NCI-H146 treated with DMSO at 0.1 percent for 48 hours (cell line): ENCODE data around the gene IRS1.
A peak's percentile ranks its signal among the peaks of the same experiment; 100 is the strongest.

ENCODE experiments used
- DNase-seq: peaks from one replicate; lab custom pipeline; 2025; ENCODE audit not compliant: unreplicated experiment; lab: John Stamatoyannopoulos, UW

The IRS1 gene

GRCh38 chr2:226791056-226791486, 8.5 kb downstream of the IRS1 start:
- DNase-seq = peak; percentile 26

GRCh38 chr2:226790431-226790830, 9.2 kb downstream of the IRS1 start:
- DNase-seq = no peak

GRCh38 chr2:226790011-226790410, 9.6 kb downstream of the IRS1 start:
- DNase-seq = no peak

- DNase-seq = no peak
These were observed 10.6 kb downstream of the IRS1 start for GRCh38 chr2:226788881-226789490.

GRCh38 chr2:226788064-226788463, 11.6 kb downstream of the IRS1 start:
- no peak for DNase-seq

- DNase-seq = no peak
These were observed 15.7 kb downstream of the IRS1 start for GRCh38 chr2:226783885-226784284.

- DNase-seq = no peak
These were observed 17.4 kb downstream of the IRS1 start for GRCh38 chr2:226782092-226782713.

GRCh38 chr2:226780431-226780830, 19.2 kb downstream of the IRS1 start:
- no peak for DNase-seq

- no peak for DNase-seq
These were observed 22.0 kb downstream of the IRS1 start for GRCh38 chr2:226777611-226778010.

- DNase-seq = no peak
These were observed 23.5 kb downstream of the IRS1 start for GRCh38 chr2:226776104-226776503.

- DNase-seq = no peak
These were observed 24.5 kb downstream of the IRS1 start for GRCh38 chr2:226775032-226775509.

GRCh38 chr2:226773291-226773690, 26.3 kb downstream of the IRS1 start:
- no peak for DNase-seq

GRCh38 chr2:226772389-226773179, 27.0 kb downstream of the IRS1 start:
- peak; percentile 4 for DNase-seq

- DNase-seq = no peak
These were observed 28.6 kb downstream of the IRS1 start for GRCh38 chr2:226771067-226771466.

GRCh38 chr2:226767056-226767813, 32.4 kb downstream of the IRS1 start:
- DNase-seq = no peak

- no peak for DNase-seq
These were observed 33.1 kb downstream of the IRS1 start for GRCh38 chr2:226766352-226767055.

- no peak for DNase-seq
These were observed 36.3 kb downstream of the IRS1 start for GRCh38 chr2:226763320-226763719.

GRCh38 chr2:226761195-226761583, 38.4 kb downstream of the IRS1 start:
- no peak for DNase-seq

- DNase-seq = no peak
These were observed 39.0 kb downstream of the IRS1 start for GRCh38 chr2:226760412-226761194.

- DNase-seq = no peak
These were observed 39.9 kb downstream of the IRS1 start for GRCh38 chr2:226759768-226760167.
